Measurements from ENCODE around the gene C2CD2. TPM values are rescaled to one million over a fixed set of nuclear protein-coding genes. Genes with fewer than 3 reads are reported as not detected.

C2CD2 gene
- total and polyA plus RNA-seq, 2 donors: 13.0 to 24.3 TPM

GRCh38 chr21:41948078-41948895 lies 5.5 kb downstream of the C2CD2 start:
- no peak for DNase-seq (ENCODE audit: extremely low spot score)
- no peak overlapping the region for H3K27ac ChIP-seq (ENCODE audit: low read depth)
- peaks cover 2% of the 10 kb centered on the region for H3K4me1 ChIP-seq (ENCODE audit: insufficient read depth)
- no peak overlapping the region for H3K4me3 ChIP-seq (ENCODE audit: low read depth, low read length)
- 56% methylated on average over 9 of the region's 9 CpGs for WGBS
- H3K36me3 ChIP-seq (ENCODE audit: insufficient read depth): no peaks in the 10 kb centered on the region

DNA sequence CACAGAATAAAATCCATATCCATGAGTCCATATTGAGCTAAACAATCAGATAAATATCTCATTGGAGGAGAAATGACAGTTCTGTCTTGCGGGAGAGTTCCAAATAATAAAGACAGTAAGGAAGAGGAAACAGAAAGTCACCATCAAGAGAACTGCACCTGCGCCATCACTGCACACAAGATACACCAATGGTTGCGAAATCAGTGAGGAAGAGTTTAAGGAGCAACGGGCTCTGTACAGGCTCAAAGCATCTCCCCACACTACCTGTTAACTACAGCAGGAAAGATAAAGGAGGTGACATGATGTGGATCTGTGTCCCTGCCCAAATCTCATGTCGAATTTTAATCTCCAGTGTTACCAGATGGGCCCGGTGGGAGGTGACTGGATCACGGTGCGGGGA lies 7.8 kb downstream of the C2CD2 start:
- Histone ChIP-seq H3K27ac (ENCODE audit: low read depth) (no peak overlapping the region), H3K4me1 (ENCODE audit: insufficient read depth) (peaks cover 2% of the 10 kb centered on the region), H3K4me3 (ENCODE audit: low read depth, low read length) (no peak overlapping the region), H3K36me3 (ENCODE audit: insufficient read depth) (no peaks in the 10 kb centered on the region)
- DNase-seq (ENCODE audit: extremely low spot score): no peak
- 90% methylated on average over 8 of the region's 8 CpGs for WGBS

- DNase-seq (ENCODE audit: extremely low spot score): no peak
- no peaks in the 10 kb centered on the region for H3K36me3 ChIP-seq (ENCODE audit: insufficient read depth)
- no peak overlapping the region for H3K4me3 ChIP-seq (ENCODE audit: low read depth, low read length)
- no peak overlapping the region for H3K27ac ChIP-seq (ENCODE audit: low read depth)
- 96% methylated on average over 10 of the region's 10 CpGs for WGBS
- no peaks in the 10 kb centered on the region for H3K4me1 ChIP-seq (ENCODE audit: insufficient read depth)
Measured at GRCh38 chr21:41943851-41944250, 10.0 kb downstream of the C2CD2 start.

DNA sequence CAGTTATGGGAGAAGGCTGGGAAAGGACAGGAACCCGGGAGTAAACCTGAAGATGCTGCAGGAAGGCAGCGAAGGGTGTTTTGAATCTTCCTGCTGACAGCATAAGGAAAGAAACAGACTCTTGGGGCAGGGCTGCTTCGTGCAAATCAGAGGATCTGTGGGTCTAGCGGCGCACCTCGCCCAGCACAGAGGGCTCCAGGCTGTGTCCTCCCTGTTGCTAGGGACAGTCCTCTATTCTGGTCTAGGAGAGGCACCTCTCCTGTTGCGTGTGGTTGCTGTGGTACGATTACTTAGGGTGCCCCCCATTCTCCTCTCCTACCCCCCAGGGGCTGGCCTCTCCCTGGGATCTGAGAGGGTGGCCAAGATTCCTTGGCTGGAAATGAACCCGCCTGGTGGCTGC lies 11.4 kb downstream of the C2CD2 start:
- Histone ChIP-seq H3K4me3 (ENCODE audit: low read depth, low read length) (no peak overlapping the region), H3K4me1 (ENCODE audit: insufficient read depth) (no peaks in the 10 kb centered on the region), H3K36me3 (ENCODE audit: insufficient read depth) (no peaks in the 10 kb centered on the region), H3K27ac (ENCODE audit: low read depth) (no peak overlapping the region)
- no peak for DNase-seq (ENCODE audit: extremely low spot score)
- 86% methylated on average over 9 of the region's 9 CpGs for WGBS

DNA sequence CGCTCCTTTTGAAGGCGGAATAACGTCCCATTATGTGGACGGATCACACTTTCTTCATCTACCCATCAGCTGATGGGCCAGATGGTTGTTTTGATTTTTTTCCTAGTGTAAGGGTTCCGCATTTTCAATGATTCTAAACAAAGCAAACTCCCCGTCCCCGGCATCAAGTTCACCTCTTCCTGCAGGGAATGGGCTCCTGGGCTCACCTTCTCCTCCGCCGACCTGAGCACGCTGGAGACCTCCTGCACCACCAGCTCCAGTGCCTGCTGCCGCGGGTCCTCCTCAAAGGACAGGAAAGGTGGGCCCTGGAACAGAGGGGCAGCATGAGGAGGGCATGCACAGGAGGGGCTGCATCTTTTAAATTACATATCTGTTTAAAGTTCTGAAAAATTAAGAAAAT lies 11.9 kb downstream of the C2CD2 start:
- Histone ChIP-seq H3K4me1 (ENCODE audit: insufficient read depth) (no peaks in the 10 kb centered on the region), H3K36me3 (ENCODE audit: insufficient read depth) (no peaks in the 10 kb centered on the region), H3K27ac (ENCODE audit: low read depth) (no peak overlapping the region), H3K4me3 (ENCODE audit: low read depth, low read length) (no peak overlapping the region)
- DNase-seq (ENCODE audit: extremely low spot score): no peak
- 96% methylated on average over 12 of the region's 12 CpGs for WGBS

DNA sequence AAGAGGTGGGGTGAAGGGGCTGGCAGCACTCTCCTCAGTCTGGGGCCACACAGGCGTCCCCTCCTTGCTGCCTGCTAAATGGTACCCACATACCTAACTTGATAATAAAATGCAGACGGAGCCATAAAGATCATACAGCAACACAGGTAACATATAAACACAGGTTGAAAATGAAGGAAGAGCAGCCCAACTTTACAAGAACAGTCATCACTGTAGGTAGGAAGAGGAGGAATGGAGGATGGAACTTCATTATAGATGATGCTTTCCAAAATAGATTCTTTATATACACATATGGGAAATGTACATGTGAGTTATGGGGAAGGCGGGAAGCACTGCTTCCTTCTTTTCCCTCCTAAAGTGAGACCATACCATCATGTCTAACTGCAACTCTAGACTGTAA lies 13.4 kb downstream of the C2CD2 start:
- H3K4me3 ChIP-seq (ENCODE audit: low read depth, low read length): no peak overlapping the region
- no peaks in the 10 kb centered on the region for H3K36me3 ChIP-seq (ENCODE audit: insufficient read depth)
- no peaks in the 10 kb centered on the region for H3K4me1 ChIP-seq (ENCODE audit: insufficient read depth)
- DNase-seq (ENCODE audit: extremely low spot score): no peak
- H3K27ac ChIP-seq (ENCODE audit: low read depth): no peak overlapping the region
- 97% methylated on average over 3 of the region's 3 CpGs for whole genome bisulfite sequencing

DNA sequence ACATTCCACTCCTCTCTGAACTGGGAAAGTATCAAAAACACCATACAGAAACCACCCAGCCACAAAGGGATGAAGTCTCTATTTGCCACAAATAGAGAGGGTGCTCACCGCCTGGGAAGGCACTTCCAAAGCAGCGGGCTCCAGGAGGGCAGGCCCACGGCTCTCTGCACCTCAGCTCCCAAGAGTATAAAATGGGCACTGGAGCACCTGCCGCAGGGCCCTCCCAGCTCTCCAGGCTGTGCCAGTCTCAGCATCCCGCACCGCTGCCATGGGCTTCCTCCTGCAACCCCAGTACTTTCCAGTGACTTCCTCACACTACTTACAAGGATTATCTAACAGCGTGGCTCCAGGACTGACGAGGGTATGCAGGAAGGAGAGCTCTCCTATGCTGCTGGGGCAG lies 14.4 kb downstream of the C2CD2 start:
- no peak for DNase-seq (ENCODE audit: extremely low spot score)
- no peak overlapping the region for H3K4me3 ChIP-seq (ENCODE audit: low read depth, low read length)
- WGBS: 94% methylated on average over 8 of the region's 8 CpGs
- H3K27ac ChIP-seq (ENCODE audit: low read depth): no peak overlapping the region
- no peaks in the 10 kb centered on the region for H3K36me3 ChIP-seq (ENCODE audit: insufficient read depth)
- H3K4me1 ChIP-seq (ENCODE audit: insufficient read depth): no peaks in the 10 kb centered on the region

GRCh38 chr21:41933313-41934079 lies 20.3 kb downstream of the C2CD2 start:
- Histone ChIP-seq H3K36me3 (ENCODE audit: insufficient read depth) (no peaks in the 10 kb centered on the region), H3K27ac (ENCODE audit: low read depth) (peak overlapping the region; percentile 51), H3K4me3 (ENCODE audit: low read depth, low read length) (peak overlapping the region; percentile 13), H3K4me1 (ENCODE audit: insufficient read depth) (peaks cover 2% of the 10 kb centered on the region)
- WGBS: 11% methylated on average over 18 of the region's 18 CpGs
- DNase-seq (ENCODE audit: extremely low spot score): no peak

DNA sequence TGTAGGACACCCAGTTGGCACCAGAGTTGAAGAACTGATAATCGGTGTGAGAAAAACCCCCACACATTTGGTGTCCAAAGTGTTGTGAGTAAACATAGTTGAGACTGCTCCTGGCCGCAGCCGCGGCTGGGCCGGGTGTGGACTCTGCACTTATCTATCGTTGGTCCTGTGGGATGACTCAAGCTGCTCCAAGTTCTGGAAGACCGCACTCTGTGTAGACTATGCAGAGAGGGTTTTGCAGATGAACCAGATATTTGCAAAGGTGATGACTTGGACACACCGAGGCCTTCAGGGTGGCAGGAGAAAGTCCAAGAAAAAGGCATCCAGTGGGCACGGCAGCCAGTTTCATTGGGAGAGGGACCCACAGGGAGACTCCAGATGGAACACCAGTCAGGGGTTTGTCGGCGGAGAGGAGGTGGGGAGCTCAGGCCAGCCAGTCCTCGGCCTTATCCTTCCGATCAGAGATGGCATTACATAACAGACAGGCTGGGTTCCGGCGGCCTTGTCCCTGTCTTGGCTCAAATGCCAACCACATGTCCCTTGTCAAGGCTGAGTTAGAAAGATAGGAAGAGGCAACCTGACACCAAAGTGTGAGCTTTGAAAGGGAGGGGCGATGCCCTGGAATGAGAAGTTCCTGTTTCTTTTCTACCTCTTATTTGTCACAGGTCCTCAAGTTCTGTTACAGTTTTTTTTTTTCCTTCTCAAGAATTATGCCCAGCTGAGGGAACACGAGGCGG lies 21.1 kb downstream of the C2CD2 start:
- H3K27ac ChIP-seq (ENCODE audit: low read depth): no peak overlapping the region
- no peaks in the 10 kb centered on the region for H3K36me3 ChIP-seq (ENCODE audit: insufficient read depth)
- no peak for DNase-seq (ENCODE audit: extremely low spot score)
- peaks cover 2% of the 10 kb centered on the region for H3K4me1 ChIP-seq (ENCODE audit: insufficient read depth)
- WGBS: 30% methylated on average over 18 of the region's 18 CpGs
- H3K4me3 ChIP-seq (ENCODE audit: low read depth, low read length): no peak overlapping the region

DNA sequence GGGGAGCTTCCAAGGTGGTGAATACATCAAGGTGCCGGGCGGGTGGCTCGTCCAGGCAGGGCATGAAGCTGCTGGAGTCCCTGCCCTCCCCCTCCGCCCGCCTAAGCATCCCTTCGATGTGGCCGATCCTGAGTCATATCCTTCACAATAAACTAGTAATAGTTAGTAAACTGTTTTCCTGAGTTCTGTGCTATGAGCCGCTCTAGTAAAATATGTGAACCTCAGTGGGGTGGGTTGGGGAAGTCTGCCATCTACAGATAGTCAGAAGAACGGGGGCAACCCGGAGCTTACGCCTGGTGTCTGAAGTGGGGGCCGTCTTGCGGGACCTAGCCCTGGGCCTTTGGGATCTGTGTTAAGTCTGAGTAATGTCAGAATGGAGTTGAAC lies 21.6 kb downstream of the C2CD2 start:
- Histone ChIP-seq H3K36me3 (ENCODE audit: insufficient read depth) (no peaks in the 10 kb centered on the region), H3K4me1 (ENCODE audit: insufficient read depth) (peaks cover 2% of the 10 kb centered on the region), H3K4me3 (ENCODE audit: low read depth, low read length) (no peak overlapping the region), H3K27ac (ENCODE audit: low read depth) (no peak overlapping the region)
- no peak for DNase-seq (ENCODE audit: extremely low spot score)
- 62% methylated on average over 13 of the region's 13 CpGs for WGBS

GRCh38 chr21:41931041-41931451 lies 22.8 kb downstream of the C2CD2 start:
- Histone ChIP-seq H3K4me1 (ENCODE audit: insufficient read depth) (peaks cover 2% of the 10 kb centered on the region), H3K4me3 (ENCODE audit: low read depth, low read length) (no peak overlapping the region), H3K36me3 (ENCODE audit: insufficient read depth) (no peaks in the 10 kb centered on the region), H3K27ac (ENCODE audit: low read depth) (no peak overlapping the region)
- WGBS: 48% methylated on average over 8 of the region's 8 CpGs
- peak; percentile 63 for DNase-seq (ENCODE audit: extremely low spot score)

GRCh38 chr21:41929248-41929647 lies 24.6 kb downstream of the C2CD2 start:
- Histone ChIP-seq H3K4me3 (ENCODE audit: low read depth, low read length) (no peak overlapping the region), H3K4me1 (ENCODE audit: insufficient read depth) (peaks cover 2% of the 10 kb centered on the region), H3K27ac (ENCODE audit: low read depth) (no peak overlapping the region), H3K36me3 (ENCODE audit: insufficient read depth) (no peaks in the 10 kb centered on the region)
- no peak for DNase-seq (ENCODE audit: extremely low spot score)
- WGBS: 79% methylated on average over 5 of the region's 5 CpGs

- WGBS: 77% methylated on average over 10 of the region's 10 CpGs
- DNase-seq (ENCODE audit: extremely low spot score): no peak
- peaks cover 2% of the 10 kb centered on the region for H3K4me1 ChIP-seq (ENCODE audit: insufficient read depth)
- peak overlapping the region; percentile 7 for H3K27ac ChIP-seq (ENCODE audit: low read depth)
- H3K4me3 ChIP-seq (ENCODE audit: low read depth, low read length): no peak overlapping the region
- no peaks in the 10 kb centered on the region for H3K36me3 ChIP-seq (ENCODE audit: insufficient read depth)
Measured at GRCh38 chr21:41928621-41929220, 25.1 kb downstream of the C2CD2 start.
